Stimulated activated CD8-positive, alpha-beta memory T cell treated with anti-CD3 and anti-CD28 coated beads, Interleukin-15, amount 100 ng/mL, for 1 hour (primary cell): Measurements from ENCODE around the gene CLDN19.
"Not testable (repeated sequence)": the region's sequence is repeated elsewhere in the genome, so short reads cannot be mapped to it uniquely, and the experiment has no call there.

Experiments
- DNase-seq: peaks from one replicate; pipeline ENCODE4 v3.0.0-alpha.2; 2020; ENCODE audit warnings: low read depth

CLDN19 gene

DNA sequence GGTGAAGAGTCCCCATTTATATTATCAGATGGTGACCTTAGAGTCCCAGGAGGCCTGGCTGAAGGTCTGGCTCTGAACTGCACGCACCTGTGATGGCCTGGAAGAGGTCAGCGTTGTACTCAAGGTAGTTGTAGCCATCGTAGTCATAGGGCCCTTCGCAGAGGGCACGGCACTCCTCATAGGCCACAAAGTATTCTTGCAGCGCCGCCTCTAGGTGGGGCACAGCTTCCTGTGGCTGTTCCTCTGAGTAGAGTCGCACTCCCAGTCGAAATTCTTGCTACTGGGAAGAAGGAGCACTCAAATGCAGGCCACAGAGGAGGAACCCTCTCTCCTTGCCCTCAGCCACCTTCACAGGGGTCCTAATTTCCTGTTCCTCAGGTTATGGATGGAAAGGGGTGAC, 19.1 kb upstream of the CLDN19 start:
- DNase-seq, result no peak

DNA sequence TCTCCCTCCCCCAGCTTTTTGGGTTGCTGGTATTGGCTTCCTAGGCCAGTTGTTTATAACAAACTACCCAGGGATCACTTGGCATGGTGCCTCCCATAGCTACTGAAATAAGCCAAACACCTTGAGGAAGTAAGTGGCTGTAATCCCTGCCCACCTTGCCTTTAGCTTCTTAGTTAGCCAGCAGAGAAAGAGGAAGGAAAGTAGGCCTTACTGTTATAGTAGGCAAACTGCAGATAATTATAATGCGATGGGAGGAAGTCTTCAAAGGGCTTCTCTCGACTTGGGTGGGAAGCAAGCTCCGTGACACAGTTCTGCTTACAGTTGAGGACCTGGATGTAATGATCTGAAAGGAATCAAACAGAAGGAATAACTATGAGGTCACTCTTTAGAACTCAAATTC, 18.6 kb upstream of the CLDN19 start:
- DNase-seq, result no peak

DNA sequence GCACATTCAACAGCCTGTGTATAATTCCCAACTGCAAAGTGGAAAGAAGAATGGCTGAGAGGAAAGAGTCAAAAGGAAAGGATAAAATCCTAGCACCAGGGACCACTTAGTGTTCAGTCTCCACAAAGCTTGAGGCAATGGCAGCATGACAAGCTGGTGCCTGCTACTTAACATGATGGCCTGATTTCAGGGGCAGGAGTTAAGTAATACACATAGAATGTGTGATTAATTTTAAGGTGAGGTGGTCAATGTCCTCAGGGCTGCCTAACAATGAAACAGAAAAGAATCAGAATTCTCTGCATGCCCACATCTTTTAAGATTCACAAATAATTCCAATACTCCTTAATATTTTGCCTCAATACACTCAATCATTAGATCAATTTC, 17.8 kb upstream of the CLDN19 start:
- DNase-seq, result no peak

DNA sequence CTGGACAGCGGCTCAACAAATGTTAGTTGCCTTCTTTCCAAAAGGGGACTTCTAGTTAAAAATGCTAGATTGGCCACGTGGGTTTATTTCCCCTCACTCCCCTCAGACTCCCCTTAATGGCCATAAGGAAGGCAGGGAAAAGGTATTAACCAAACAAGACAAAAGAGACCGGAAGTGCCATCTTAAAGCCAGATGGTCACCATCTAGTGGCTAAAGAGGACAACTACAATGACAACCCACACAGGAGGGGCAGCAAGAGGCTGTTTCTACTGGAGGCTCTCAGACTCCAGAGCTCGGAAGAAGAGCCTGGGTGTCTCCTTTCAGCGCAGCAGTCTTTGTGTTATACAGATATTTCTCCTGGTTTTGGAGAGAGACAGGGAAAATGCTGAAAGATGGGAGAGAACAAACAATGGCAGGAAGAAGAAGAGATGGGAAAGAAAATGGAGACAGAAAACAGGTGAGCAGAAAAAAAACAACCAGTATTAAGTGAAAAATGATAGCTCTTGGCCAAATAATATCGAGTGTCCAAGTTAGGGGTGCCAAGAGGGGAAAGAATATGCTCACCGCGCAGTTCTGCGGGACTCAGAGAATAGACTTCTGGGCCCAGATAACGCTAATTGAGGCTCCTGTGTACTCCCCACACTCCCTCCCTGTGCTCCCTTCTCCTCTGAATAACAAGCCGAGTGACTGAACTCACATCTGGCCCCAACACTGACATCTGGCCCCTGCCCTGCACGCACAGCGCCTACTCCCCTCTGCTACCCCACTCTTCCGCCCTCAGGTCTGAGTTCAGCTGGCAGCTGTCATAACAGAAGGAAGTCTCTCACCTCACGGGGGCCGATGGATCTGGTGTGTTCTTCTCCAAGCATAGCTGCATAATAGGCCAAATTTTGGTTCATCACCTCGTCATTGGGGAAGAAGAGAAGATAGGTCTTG, 17.2 kb upstream of the CLDN19 start:
- DNase-seq, result no peak

DNA sequence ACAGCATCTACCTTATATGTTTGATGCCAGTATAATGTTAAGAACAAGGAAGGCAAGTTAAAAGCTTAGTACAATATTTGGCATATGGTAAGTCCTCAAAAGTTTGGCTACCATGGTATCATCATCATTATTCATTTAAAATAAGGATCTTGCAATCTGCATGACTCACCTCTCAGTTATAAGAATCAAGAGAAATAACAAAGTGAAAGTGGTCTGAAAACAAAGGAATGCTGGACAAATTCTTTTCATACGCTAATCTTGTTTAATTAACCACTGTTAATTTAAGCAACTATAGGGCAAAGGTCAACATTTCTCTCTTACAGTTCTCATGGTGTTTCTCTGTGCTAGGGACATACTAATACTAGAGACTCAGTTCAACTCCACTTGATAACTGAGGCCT, 13.0 kb upstream of the CLDN19 start:
- DNase-seq, result no peak

DNA sequence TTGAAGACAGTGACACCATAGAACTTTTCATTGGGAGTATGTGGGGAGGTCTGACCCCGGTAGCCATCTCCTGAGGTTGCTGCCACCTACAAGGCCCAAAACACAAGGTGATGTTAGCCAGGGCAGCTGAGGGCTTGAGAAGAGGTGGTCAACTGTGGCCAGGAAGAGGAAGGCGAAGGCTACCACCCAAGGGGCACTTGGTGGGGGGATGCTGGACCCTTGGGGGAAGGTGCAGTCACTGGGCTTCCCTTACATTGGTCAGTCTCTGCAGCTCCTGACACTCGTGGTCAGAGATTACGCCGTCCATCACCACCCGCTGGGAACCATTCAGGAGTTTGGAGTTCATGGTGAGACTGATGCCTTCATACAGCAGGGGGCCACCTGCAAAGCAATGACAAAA, 12.2 kb upstream of the CLDN19 start:
- DNase-seq, result no peak

DNA sequence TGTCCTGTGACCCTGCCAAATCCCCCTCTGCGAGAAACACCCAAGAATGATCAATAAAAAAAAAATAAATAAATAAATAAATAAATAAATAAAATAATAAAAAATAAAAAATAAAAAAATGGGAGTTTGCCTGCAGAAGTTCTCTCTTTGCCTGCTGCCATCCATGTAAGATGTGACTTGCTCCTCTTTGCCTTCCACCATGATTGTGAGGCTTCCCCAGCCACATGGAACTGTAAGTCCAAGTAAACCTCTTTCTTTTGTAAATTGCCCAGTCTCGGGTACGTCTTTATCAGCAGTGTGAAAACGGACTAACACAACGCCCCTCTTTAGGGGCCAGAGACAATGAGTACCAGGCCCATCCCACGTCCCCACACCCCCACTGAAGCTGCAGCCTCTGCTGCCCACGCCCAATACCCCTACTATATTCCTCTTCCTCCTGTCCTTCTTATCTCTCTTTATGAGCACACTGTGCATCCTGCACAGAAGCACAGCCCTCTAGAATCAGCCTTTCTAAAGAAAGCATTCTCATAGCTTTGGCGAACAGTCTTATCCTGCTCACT, 11.6 kb upstream of the CLDN19 start:
- not testable (repeated sequence) for DNase-seq

DNA sequence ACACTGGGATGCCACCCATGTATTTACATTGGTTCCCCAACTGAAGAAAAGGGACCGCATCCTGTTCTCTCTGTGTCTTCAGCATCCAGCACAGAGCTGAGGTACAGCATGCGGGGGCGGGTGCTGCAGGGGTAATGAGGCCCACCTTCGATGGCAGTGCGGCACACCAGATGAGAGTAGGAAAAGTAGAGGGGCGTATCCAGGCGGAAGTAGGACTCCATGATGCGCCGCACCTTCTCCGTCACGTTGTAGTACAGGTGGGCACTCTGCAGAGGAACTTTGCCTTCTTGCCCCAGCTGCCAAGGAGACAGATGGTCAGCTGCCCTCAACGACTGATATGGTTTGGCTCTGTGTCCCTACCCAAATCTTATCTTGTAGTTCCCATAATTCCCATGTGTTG, 10.0 kb upstream of the CLDN19 start:
- no peak for DNase-seq

DNA sequence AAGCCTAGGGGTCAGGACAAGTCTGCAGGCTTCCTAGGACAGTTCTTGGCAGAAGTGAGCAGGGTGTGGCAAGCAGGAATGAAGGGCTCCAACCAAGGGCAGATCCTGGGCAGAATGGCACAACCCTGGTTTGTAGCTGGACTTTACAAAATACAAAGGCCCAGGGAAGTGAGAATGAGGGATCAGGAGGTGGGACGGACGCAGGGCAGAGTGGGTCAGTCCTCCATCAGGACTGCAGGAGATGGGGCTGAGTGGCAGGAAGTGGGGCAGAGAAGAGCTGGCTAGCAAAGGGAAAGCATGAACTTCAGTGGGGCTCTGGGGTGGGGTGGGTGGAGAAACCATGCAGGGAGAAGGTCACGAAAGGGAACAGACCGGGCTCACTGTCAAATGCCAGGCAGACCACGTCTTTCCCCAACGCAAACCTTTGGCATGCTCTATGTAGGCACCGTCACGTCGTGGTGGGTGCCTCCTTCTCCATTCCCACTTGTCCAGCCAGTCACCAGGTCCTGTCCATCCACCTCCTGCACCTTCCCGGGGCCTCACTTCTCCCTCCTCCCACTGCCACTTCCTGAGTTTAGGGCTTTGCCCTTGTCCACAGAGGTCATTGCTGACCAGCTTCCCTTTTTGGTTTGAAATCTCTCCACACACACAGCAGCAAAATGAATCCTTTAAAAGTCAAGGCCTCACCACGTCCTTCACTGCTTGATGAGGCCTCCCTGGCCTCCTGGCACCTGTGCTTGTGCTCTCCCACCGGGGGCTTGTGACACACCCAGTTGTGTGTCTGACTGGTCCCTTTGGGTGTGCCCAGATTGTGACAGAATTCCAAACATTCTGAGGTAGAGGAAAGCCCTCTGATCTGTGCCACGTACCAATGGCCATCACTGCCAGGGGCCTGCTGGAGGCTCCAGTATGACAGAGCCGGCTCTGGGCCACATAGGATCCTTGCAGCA, 8.7 kb upstream of the CLDN19 start:
- no peak for DNase-seq

DNA sequence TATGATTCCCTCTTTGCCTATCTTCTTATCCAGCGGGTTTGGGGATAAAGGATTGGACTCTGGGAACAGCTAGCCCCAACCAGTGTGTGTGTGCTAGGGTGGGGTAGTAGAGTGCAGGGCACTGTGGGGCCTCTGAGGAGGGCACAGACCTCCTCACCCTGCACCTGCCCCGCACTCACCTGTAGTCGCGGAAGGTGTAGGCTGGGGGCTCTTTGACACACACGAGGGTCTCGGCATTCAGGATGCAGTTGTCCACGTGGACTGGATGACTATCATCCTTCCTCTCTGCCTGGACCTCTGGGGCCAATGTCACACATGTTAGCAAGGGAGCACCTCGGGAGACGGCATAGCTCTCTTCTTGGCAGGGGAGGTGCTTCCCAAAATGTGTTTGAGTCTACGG, 8.0 kb upstream of the CLDN19 start:
- DNase-seq, result no peak

DNA sequence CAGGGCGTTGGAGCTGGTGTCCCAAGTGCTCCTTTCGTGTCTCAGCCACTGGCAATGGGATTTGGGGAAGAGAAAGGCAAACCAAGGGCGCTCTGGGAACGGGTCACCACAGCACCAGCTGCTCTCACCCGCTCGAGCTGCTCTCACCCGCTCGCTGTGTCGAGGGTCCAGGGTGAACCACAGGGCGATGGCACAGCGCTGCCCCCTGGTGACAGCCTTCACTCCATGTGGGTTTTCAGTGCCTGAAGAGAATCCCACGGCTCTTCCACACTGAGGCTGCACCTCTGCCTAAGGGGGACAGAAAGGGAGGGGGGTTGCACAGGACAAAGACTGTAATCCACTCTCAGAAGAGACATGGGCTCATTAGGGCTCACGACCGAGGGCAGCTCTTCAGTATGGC, 7.1 kb upstream of the CLDN19 start:
- DNase-seq, result peak; percentile 12

DNA sequence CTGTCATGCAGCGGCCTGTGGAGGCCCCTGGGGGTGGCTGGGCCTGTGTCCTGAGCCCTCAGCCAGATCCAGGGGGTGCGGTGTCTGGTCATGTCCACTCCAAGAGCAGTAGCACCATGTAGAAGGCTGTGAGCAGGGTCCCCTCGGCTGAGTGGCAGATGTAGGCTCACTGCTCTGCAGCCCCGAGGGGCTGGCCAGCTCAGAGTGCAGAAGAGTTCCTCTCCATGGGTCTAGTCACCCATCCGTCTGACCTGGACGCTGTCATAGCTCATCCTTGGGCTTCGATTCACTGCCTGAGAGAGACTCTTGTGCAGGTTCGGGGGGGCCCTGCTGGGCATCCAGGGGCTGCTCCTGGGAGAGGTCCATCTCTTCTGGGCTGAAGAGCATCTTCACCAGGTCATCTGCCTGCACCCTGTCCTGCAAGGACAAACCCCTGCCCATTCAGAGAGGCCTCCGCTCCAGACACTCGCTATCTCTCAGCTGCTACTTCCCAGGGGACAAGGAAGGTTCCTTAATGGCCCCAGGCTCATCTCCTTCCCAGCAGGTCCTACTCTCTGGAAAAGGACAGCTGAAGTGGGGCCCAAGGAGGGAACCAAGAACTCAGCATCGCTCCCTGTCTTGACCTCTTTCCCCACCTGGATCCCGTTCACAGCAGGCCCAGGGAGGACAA, 6.5 kb upstream of the CLDN19 start:
- DNase-seq, result no peak

DNA sequence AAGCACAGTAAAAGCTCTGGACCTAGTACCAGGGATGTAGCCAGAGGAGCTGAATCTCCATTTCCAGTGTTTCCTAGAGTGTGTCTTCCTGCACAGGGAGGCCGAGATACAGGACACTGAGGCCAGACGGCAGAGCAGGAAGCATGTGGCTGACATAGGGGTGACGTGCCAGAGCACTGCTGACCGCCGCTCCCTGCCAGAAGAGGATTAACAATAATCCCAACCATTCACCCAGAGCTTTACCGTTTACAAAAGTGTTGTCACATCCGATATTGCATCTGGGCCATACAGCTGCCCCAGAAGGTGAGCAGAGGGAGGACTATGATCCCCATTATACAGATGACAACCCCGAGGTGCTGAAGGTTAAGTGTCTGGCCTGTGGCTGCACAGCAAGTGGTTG, 5.8 kb upstream of the CLDN19 start:
- DNase-seq, result no peak

DNA sequence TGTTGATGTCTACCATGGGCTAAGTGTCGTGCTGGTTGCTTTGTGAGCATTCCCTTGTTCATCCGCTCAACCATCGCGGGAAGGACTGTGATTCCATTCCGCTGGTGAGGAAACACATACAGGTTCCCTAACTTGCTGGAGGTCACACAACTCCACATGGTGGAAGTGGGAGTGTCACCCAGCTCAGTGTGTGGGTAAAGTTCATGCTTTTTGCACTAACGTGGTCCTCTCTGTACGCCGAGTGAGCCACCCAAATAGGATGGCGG, 4.0 kb upstream of the CLDN19 start:
- DNase-seq, result no peak

DNA sequence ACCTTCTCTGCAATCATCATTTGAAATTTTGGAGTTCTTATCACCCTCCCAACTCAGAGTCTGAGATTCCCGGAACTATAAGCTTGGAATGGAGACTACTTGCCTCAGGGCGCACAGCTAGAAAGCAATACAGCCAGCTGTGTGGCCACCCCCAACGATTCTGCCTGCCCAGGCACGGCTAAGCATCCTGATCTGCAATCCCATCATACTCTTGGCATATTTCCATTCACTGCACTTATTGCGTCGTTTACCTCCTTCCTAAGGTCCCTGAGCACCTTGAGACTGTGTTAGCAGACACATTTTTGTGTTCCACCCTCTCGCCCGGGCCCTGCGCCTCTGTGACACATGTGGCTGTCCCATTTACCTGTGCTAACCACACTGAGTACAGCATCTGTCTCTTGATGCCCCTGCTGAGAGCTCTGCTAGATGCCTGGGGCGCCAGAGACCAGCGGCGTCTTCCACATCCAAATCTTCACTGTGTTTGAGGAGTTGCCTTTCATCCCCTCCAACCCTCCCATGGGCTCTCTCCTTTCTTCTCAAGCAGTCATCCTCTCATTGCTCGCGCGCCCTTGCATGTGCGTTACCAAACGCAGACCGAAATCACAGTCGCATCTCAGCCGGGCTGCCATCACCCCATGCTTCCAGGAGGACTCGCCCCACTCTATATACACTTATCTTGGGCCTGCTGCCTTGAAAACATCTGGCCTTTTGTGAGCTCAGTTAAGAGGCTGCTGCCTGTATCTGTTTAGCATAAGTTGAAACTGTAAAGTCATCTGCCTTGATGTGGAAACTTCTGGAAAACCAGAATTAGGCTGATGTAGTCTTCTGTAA, 3.5 kb upstream of the CLDN19 start:
- DNase-seq, result no peak

DNA sequence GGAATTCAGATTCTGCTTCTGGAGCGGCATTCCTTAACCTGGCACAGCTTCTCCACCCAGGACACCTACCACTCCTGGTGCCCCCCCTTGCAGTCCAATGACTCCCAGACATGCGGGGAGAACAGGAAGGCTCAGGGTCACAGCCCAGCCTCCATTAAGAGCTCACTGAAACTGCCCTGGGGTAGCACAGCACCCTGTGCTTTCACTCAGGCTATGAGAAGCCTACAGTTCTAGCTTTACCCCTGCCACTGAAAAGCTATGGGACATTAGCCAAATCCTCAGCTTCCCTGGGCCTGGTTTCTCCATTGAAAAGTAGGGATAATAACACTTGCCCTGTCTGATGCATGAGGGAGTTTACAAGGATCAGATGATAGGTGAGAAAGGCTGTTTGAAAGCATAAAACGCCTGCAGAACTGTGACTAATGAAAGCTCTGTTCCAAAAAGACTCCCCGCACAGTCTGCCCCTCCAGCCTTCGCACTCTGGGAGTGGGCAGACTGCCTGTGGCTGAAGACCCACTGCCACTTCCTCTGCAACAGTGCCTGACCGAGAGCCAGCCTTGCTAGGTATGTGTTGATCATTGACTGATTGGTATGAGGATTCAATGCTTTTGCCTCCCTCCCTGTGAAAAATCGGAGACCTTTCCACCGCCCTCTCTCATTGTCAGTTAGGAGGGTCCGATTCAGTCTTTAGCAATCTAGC, 2.7 kb upstream of the CLDN19 start:
- no peak for DNase-seq

DNA sequence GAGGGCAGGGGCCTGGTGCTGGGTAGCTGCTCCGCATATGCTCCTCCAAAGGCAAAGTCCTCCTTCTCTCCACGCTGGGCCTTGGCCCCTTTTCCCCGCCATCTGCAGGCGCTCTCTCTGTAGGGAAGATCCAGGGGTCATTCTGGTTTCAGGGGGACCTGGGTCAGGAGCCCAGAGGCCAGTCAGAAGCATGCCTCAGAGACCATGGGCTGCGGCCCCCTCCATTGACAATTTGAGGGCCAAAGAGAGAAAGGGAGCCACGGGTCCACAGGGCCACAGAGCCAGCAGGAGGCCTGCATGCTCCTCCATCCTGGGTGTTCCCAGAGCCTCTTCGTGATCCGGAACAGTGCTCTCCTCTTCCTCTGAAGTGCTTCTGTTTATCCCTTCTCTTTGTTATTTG, 2.1 kb upstream of the CLDN19 start:
- DNase-seq, result no peak

DNA sequence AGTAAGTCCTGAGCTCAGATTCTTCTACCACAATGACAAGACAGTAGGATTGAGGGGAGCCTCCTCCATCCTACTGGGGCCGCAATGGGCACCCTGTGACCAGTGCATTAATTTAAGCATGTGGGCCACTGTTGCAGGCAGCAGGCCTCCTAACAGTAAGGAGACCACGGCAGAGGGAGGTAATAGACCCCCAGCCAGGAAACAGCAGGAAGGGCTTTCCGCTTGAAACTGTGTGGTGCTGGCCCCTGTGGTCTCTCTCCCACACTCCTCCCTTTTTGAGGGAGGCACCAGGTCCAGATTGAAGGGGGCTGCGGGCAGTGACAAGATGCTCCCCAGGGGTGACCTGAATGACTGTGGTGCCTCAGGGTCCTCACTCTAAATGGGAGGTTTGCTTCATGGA, 1.7 kb upstream of the CLDN19 start:
- DNase-seq, result no peak

DNA sequence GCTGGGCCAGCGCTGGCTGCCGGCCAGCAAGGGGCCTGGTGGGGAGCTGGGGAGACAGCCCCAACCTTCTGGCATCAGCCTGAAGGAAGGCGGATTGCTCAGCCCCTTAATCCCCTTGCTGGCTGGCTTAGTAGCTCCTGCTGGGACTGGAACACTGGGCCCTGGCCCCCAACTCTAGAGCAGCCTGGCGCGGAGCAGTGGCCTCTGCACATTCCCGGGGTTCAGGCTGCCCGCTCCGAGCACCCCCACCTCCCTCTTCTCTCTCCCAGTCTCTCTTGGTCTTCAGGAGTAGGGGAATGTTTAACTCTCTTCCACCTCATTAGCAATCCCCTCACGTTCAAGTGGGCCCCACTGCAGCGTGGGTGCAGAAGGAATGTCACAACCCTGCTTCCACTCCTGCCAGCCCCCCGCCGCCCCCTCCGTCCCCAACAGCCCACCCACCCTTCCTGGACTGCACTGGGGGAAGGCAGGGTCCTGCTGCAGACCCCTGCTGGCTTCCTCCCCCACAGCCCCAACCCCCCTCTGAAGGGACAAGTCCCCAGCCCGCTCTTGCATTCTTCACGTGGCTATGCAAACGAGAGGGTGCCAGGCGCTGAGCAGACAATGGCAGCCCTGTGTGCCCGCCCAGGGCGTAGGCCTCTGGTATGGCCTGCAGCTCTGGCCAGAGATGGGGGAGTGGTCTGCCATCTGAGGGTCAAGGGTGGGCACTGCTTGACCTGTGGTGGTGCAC, 980 bp upstream of the CLDN19 start:
- no peak for DNase-seq

DNA sequence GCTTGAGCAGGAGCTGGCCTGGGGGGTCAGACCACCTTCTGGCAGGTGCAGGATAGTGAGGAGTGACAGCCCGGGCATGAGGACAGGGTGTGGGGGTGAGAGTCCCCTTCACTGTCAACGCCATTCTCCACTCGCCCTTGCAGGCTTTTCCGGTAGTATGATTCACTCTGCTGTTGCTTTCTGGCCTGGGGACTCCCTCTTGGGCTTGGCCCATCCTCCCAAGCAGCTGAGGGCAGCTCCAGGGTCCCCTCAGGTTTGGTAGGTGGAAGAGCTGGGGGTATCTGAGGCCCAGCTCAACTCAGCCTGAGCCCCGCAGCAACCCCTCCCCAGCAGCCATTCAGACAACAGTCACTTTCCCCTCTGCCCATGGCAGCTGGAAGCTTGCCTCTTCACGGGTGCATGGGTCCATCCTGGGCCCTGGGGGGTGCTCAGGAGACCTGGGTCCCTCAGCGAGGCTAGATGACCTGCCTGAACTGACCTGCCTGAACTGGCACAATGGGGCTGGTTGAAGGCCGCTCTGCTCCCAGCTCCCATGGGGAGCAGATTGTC, 1.3 kb downstream of the CLDN19 start:
- DNase-seq, result no peak
